GM19468 (cell line): Measurements from ENCODE around the gene C11orf98.
"Not testable (repeated sequence)": the region's sequence is repeated elsewhere in the genome, so short reads cannot be mapped to it uniquely, and the experiment has no call there.

ENCODE experiments used
- ATAC-seq: cut with Tn5 transposase; IDR thresholded peaks from one replicate; pipeline ENCODE4 v1.9.1; 2021; ENCODE audit warnings: mild to moderate bottlenecking, moderate library complexity, moderate number of reproducible peaks; ENCODE audit not compliant: unreplicated experiment; ENCODE audit errors: extremely low read depth

Gene C11orf98

DNA sequence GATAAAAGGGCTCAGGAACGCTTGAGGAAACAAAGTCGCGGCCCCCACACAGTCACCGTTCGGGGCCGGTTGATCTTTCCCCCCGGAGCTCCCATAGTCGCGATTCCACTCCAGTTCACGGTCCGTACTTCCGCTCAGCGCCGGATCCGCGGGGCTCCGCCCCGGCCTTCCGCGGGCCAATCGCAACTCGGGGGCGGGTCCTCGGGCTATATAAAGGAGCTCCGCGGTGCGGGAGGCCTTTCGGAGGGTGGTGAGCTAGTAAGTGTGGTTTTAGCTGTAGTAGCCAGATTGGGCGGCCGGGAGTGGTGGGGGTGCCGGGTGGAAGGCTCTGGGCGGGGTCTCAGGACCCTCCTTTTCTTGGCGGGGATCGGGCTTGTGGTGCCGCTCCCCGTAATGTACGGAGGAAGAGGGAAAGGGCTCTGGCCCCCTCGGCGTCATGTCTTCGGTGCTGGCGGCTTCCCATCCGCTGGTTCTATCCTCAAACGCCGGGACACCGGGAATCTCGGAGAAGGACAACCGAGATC lies at the start of gene C11orf98, which contains the start of gene CSKMT:
TSS of gene C11orf98 (minus strand) at position 136 of the 524 bp plus-strand sequence. CDS start at position 95, 41 bp downstream.
TSS of gene CSKMT (plus strand) at position 238 of the 524 bp plus-strand sequence. CDS start 568 bp downstream, outside the sequence.
- no peak for ATAC-seq

DNA sequence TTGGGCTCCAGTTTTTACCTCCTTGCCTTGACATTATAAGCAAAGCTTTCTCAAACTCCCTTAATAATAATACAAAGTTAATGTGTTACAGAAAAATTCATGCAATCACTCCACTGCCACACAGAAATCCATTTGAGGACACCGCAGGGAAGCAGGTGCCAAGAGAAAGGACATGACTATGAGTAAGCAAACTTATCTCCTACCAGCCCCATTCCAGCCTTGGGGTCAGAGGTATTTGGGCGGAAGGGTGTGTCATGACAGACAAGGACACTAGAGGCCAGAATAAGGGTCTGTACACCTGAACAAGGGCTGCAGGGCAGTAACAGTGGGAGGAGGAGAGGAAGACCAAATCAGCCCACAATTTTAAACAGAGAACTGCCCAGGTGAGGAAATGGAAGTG lies 48.3 kb upstream of the C11orf98 start:
- no peak for ATAC-seq

DNA sequence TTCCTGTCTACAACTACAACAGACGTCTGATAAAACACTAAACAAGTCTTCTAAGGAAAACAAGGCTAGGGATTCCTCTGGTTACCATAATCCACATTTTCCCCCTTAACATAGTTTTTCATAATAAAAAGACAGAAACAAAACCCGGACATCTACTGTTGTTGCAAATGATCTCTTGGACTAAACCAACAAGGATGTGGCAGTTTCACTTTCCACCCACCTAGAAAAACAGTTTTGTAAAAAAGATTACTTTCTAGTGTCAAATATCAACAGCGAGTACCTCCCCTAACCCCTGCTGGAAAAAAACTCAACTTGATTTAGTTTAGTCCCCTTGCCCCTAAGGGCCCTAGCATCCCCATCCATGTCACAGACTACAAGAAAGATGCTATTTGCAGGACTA lies 47.9 kb upstream of the C11orf98 start:
- no peak for ATAC-seq

DNA sequence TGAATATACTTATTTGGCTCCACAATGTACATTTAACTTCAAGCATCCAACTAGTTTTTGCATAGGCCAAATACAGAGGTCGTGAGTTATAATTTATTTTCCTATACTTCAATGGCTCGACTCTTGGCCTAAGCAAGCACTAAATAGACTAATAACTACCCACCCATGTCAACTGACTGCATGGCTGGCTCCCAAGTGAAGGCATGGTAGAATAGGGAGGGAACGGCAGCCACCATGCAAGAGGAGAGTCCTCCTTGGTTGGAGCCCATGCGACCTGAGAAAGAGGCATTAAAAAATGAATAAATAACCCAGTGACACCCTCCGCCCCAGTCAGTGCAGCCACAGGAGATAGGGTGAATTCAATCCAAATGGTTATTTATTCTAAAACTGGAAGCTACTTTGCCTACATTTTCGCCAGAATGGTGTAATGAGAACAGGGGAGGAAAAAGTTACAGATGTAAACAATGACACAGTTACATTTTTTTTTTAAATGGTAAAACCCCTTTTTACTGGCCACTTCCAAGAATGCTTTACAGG lies 47.3 kb upstream of the C11orf98 start:
- ATAC-seq: no peak

DNA sequence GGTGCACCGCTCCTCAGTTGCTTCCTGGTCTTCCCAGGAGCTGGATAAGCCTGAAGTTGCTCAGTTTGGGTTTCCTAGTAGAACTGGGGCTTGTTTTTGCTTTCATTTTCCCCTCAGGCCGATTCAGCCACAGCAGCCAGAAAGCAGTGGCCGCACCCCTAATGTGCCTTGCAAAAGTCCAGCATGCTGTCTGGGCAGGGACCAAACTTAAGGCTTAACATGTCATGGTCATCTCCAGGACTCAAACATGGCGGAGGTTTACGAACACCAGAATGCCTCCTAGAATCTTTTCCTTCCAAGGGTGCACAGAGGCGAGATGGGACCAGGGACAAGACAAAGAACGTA lies 45.0 kb upstream of the C11orf98 start:
- no peak for ATAC-seq

DNA sequence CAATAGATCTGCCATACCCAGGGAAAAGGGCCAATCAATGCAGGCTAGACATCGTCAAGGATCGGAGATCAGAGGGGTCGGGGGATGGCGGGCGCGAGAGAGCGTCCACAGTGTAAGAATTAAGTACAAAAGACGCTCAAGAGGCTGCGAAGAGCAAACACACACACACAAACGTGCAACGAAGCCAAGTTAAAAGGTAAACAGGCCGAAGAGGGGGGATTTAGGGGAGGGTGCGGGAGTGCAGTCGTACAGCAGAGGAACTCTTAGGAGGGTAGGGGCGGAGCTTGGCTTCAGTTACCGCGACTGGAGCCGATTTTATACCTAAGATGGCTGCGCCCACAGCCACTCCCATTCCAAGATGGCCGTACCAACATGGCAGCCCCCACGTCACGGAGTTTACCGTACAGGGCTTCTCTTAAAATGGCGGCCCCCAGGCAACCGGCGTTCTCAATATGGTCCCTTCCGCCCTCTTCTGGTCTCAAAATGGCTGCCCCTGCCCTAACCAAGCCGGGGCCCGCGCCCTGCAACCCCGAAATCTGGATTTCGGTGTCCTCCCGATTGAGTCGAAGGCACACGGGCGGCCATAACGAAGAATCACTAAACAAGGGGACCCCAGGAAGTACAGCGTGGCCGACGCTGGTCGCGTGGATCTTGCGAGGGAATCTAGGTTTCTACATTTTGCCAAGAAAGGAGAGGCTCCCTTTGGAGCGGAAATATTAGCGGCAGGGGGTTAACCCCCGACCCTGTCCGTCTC lies 44.4 kb upstream of the C11orf98 start:
- ATAC-seq: no peak

DNA sequence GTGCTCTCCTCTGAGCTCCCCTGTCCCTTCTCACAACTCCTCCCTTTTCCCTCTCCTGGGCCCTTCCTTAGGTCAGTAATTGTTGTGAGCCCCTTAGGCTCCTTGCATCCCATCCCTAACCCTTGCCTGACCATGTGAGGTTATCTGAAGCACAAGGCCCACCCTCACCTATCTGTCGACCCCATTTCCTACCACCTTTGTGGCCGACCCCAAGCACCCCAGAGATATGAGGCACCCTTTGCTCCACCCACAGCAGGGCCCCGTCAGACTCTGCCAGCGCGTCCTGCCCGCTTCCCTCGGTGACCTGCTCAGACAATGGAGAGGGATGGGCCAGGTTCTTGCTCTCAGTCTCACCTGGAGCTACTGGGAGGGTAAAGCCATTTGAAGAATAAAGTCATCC lies 43.8 kb upstream of the C11orf98 start:
- ATAC-seq: no peak

DNA sequence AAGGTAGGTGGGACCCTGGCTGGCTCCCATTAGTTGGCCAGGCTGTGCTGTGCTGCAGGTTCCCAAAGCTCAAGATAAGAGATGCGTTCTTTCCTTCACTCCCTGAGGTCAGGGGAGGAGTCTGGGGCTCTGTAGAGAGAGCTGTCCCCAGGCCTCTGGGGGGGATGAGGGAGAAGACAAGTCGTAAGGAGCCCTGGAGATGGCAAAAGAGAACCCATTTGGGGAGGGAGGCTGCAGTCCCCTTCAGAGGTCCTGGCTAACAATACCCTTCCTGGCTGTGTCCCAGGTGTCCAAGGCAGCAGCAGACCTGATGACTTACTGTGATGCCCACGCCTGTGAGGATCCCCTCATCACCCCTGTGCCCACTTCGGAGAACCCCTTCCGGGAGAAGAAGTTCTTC lies 43.4 kb upstream of the C11orf98 start:
- no peak for ATAC-seq

DNA sequence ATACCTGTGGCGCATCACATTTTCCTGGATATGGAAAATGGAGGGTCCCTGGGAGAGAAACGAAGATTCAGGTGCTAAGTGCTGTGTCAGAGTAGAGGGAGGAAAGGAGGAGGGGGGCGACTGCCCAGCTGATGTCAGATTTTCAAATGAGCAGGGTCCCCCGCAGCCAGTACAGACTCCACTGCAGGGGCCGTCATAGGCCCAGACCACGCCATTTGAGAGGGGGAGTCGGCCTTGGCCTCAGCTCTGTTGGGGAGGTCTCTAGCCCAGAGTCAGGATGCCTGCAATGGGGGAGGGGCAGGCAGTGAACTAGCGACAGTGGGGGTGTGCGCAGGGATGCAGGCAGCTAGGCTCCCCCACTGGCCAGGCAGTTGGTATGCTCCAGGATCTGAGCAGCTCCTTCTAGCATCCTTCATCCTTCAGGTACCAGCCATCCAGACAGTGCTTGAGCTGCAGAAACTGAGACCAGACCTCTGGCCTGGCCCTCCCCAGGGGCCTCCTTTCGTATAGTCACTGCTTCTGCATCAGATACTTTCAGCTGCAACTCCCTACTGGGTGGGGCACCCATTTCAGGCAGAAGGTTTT lies 42.4 kb upstream of the C11orf98 start, which contains the start of the genes BSCL2 and GNG3:
TSS of gene BSCL2 (minus strand) at position 148 of the 585 bp plus-strand sequence. CDS start 229 bp downstream, outside the sequence.
TSS of gene GNG3 (plus strand) at position 400 of the 585 bp plus-strand sequence. CDS start 620 bp downstream, outside the sequence.
- no peak for ATAC-seq

DNA sequence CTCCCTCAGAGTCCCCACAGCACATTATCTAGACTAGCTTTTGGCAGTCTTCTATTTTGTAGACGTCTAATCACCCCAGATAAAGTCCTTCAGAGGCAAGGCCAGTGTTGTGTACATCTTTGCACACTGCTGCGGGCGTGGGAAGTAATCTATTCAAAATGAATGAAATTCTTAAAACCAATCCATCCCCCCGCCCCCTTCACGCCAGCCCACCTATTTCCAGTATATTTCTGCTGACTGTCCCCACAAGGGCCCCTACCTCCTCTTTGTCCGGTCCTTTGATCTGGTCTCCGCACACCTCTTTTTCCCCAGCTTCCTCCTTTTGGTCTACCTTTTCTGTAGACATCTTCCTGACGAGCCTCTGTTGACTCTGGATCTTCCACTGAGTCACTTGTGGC lies 41.8 kb upstream of the C11orf98 start:
- no peak for ATAC-seq

DNA sequence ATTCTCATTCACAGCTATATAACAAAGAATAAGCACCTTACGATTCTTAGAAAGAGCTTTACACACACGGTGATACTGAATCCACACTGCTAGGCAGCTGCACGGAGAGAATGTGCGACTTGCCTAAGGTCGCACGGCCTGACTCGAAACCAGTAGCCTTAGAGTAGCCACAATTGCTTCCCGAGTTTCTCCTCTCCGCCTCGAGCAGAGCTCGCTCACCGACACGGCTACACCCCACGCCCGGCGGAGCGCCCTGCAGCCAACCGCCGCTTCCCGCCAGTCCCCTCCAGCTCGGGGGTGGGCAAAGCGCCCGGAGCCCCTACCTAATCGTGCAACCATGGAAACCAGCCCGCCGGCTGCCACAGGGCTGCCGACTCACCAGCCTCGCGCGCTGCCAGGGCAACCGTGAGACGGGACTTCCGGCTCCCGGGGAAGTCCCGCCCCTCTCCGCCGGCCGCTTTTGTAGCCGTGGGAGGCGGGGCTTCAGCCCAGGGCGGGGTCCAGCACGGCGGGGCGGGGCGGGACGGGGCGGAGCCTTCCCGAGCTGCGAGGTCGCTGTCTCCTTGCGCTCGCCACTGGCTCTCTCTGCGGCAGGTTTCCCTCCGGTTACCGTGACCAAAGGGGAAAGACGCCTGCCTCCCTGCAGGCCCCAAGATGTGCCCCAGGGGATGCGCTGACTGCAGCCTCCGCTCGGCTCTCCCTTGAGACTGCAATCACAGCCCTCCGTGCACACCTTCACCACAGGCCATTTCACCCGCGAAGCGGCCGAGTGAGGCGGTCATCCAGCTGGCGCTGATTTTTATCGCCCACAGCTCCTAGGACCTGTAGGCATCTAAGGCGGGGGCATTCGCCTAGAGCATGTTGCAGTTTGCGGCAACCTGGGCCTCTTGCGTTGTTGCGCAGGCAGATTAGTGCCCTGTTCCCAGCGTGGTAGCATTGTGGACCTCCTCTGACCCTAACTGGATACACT lies 41.2 kb upstream of the C11orf98 start:
- no peak for ATAC-seq

DNA sequence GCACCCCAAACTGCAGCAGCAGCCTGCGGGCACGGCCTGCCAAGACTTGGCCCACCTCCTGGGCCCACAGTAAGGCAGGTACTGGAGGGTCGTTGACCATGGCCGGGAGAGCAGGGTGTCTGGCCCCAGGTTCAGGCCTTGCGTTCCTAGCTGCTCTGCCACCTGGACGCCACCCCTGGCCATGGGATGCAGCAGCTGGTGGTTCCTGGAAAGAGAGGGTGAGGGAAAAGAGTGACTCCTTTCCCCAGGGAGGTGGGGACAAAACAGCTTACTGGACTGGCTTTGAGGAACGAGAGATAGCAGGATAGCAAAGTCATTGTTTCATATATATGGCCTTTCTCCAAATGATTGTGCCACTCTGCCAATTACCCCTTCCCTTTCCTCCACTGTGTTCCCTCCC lies 40.4 kb upstream of the C11orf98 start:
- no peak for ATAC-seq

DNA sequence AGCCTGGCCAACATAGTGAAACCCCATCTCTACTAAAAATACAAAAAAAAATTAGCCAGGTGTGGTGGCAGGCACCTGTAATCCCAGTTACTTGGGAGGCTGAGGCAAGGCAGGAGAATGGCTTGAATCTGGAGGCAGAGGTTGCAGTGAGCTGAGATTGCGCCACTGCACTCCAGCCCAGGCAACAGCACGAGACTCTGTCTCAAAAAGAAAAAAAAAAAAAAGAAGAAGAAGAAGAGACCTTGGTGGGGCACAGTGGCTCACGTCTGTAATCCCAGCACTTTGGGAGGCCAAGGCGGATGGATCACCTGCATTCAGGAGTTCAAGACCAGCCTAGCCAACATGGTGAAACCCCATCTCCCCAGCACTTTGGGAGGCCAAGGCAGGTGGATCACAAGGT lies 38.9 kb upstream of the C11orf98 start:
- ATAC-seq: not testable (repeated sequence)

DNA sequence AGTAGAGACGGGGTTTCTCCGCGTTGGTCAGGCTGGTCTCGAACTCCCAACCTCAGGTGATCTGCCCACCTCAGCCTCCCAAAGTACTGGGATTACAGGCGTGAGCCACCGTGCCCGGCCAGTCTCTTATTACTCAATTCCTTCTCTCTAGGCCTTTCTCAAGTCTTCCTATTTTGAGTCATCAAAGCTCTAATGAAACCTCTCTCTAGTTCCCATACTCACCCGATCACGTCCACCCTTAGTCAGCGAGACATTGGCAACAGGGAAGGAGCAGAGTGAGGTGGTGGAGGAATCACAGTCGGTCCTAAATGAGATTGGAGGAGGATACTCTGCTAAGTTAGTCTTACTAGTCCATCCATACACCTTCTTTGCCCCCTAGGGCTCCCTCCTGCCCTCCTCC lies 37.2 kb upstream of the C11orf98 start:
- ATAC-seq: no peak

DNA sequence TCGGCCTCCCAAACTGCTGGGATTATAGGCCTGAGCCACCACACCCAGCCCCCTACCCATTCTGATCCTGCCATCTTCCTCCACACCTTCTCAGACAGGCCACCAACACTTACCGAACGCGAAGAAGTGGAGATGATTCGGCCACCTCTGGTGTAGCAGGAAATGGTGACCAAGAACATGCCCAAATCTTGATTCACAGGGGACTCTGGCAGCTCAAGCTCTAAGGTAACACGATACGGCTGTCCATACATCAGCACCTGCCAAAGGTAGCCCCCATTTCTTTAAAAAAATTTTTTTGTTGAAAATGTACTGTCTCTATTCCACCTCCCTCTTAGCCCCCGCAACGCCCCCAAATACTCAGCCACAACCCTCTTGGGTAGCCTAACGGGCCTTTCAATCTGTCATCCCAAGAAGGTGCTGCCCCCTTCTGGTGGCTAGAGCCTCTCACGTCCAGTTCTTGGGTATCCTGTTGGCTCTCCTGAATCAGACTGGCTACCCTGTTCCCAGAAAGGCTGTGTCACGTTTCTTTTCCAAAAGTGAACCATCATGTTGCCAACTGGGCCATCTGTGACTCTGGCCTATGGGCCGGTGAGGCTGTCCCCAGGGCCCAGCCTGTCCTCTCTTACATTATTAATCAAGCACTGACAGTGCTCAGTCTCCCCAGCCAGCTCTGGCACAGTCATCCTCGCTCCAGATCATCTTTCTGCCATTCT lies 29.6 kb upstream of the C11orf98 start:
- ATAC-seq: no peak

DNA sequence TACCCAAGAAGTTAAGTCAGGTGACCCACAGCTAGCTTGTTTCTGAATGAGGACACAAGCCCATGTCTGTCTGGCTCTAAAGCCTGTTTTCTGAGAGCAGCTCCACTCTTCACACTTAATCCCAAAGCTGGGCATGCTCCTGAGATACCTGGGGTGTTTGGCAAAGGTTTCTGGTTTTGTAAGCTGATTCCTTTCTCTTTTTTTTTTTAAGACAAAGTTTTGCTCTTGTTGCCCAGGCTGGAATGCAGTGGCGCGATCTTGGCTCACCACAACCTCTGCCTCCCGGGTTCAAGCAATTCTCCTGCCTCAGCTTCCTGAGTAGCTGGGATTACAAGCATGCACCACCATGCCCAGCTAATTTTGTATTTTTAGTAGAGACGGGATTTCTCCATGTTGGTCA lies 28.6 kb upstream of the C11orf98 start:
- not testable (repeated sequence) for ATAC-seq

DNA sequence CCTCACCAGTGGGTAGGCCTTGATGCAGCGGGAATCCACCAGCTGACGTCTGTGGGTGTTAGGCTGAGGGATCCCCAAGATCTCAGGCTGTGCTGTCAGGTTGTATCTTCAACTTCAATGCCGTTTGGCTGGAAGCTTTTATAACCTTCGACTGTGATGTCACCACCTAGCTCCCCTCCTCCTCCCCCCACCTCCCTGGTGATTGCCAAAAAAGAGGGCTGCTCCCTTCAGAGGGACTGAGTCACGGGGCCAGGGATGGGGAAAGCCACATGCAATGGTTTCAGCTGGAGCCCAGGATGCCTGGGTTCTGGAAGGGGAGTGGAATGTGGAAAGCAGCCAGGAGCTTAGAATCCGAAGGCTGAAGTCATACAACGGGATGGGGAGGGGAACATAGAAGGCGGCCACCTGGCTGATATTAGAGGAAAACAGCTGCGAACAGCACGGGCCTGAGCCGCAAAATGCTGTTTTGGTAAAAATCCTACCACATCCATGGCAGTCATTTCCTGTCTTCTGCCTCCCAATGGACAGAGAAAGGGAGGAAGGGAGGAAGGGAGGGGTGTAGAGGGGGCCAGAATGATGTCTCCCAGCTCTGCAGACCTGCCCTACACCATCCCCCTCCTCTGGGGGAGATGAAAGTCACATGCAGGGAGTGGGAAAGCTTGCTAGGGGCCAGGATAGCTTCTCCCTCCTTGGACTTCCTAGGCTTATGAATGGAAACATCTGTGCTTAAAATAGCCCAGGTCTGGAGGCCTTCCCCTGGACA lies 24.6 kb upstream of the C11orf98 start, which contains the start of gene LRRN4CL:
TSS of gene LRRN4CL (minus strand) at position 110 of the 763 bp plus-strand sequence. CDS start 1,022 bp downstream, outside the sequence.
- ATAC-seq: no peak

DNA sequence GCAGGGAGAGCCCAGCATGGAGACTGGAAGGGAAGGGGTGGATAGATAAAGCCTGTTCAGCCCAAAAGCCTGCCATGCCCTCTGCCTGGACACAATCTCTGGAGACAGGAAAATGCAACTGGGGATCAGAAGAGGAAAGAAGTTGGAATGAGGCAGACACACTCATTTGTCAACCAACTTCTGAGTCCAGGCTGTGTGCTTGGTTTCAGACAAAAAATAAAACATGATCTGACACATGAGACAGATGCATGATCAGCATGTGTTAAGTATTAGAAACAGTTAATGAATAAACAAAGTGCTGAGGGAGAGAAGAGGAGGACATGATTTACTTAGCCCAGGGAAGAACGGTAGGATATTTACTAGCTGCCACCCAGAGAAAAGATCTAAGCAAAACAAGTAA lies 23.5 kb upstream of the C11orf98 start:
- no peak for ATAC-seq
